ENCODE results near the gene HEATR5B. TPM values are rescaled to one million over a fixed set of nuclear protein-coding genes. Genes with fewer than 3 reads are reported as not detected.

HEATR5B gene
- 10 to 100 TPM; 23.2 to 23.9 TPM for total RNA-seq

- peak; percentile 86 for ATAC-seq (replicated peaks)
- no peaks in the 10 kb centered on the region for H3K27me3 Mint-ChIP-seq
- no peak within 1 kb of the TSS for H3K27ac Mint-ChIP-seq
- H3K4me1 Mint-ChIP-seq: peaks cover 27% of the 10 kb centered on the region
- H3K36me3 Mint-ChIP-seq (ENCODE audit: low read depth): peaks cover 52% of the 10 kb centered on the region
- H3K4me3 Mint-ChIP-seq: no peak within 1 kb of the TSS
- H3K9me3 Mint-ChIP-seq: peaks cover 3% of the 10 kb centered on the region
Observed at GRCh38 chr2:37083873-37084794, at the start of gene HEATR5B, which contains the start of gene GPATCH11. Gene HEATR5B, minus strand, starts transcription at chr2:37084372. Its CDS starts 958 bp downstream, at chr2:37083414. Gene GPATCH11, plus strand, starts transcription at chr2:37084518. Its CDS starts 3,864 bp downstream, at chr2:37088382.

- no peaks in the 10 kb centered on the region for H3K36me3 Mint-ChIP-seq (ENCODE audit: low read depth)
- H3K9me3 Mint-ChIP-seq: peaks cover 3% of the 10 kb centered on the region
- ATAC-seq (replicated peaks): no peak
- no peak overlapping the region for H3K4me3 Mint-ChIP-seq
- peaks cover 5% of the 10 kb centered on the region for H3K4me1 Mint-ChIP-seq
- H3K27ac Mint-ChIP-seq: no peak overlapping the region
- no peaks in the 10 kb centered on the region for H3K27me3 Mint-ChIP-seq
Observed at GRCh38 chr2:37132914-37133313, 48.7 kb upstream of the HEATR5B start.

DNA sequence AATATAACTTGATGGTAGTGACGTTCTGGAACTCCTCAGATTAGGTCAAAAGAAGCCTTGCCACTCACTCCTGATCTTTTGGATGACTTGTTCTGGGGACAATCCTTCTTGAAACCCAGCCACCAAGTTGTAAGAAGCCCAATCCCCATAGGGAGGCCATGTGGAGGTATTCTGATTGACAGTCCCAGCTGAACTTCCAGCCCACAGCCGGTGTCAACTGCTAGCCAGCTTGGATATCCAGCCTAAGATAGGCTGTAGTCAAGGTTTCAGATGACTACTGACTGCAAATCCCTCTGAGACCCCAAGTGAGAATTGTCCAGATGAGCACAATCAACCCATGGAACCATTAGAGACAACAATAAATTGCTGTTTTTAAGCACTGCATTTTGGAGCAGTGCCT is 41.2 kb upstream of the HEATR5B start:
- Mint-ChIP-seq H3K27ac (no peak overlapping the region), H3K9me3 (peaks cover 3% of the 10 kb centered on the region), H3K36me3 (ENCODE audit: low read depth) (peaks cover 37% of the 10 kb centered on the region), H3K27me3 (no peaks in the 10 kb centered on the region), H3K4me1 (peaks cover 10% of the 10 kb centered on the region), H3K4me3 (no peak overlapping the region)
- no peak for ATAC-seq (replicated peaks)

GRCh38 chr2:37119157-37119556 is 35.0 kb upstream of the HEATR5B start:
- Mint-ChIP-seq H3K9me3 (no peaks in the 10 kb centered on the region), H3K4me1 (no peaks in the 10 kb centered on the region), H3K36me3 (ENCODE audit: low read depth) (peaks cover 81% of the 10 kb centered on the region), H3K4me3 (no peak overlapping the region), H3K27me3 (no peaks in the 10 kb centered on the region), H3K27ac (no peak overlapping the region)
- no peak for ATAC-seq (replicated peaks)

- Mint-ChIP-seq H3K4me1 (no peaks in the 10 kb centered on the region), H3K36me3 (ENCODE audit: low read depth) (peaks cover 82% of the 10 kb centered on the region), H3K27me3 (no peaks in the 10 kb centered on the region), H3K9me3 (no peaks in the 10 kb centered on the region), H3K27ac (no peak overlapping the region), H3K4me3 (no peak overlapping the region)
- ATAC-seq (replicated peaks): no peak
Observed at GRCh38 chr2:37117566-37117965, 33.4 kb upstream of the HEATR5B start.

DNA sequence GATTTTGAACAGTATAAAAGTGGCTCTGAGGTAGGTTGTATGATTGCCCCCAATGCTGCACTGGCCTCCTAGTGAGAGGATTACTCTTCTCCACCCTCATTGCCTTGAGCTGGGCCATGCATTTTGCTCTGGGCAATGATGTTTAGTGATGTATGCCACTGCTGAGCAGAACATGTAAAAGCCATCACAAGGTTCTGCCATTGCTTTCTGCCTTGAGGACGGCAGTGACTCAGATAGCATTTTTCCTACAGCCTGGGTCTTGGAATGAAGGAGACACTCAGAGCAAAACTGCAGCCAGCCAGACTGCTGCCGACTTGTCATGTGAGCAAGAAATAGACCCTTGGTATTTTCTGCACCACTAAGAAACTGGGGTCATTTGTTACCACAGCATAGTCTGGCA is 27.8 kb upstream of the HEATR5B start:
- H3K9me3 Mint-ChIP-seq: no peaks in the 10 kb centered on the region
- no peaks in the 10 kb centered on the region for H3K4me1 Mint-ChIP-seq
- no peak overlapping the region for H3K4me3 Mint-ChIP-seq
- no peak overlapping the region for H3K27ac Mint-ChIP-seq
- H3K36me3 Mint-ChIP-seq (ENCODE audit: low read depth): peaks cover 86% of the 10 kb centered on the region
- H3K27me3 Mint-ChIP-seq: no peaks in the 10 kb centered on the region
- no peak for ATAC-seq (replicated peaks)

DNA sequence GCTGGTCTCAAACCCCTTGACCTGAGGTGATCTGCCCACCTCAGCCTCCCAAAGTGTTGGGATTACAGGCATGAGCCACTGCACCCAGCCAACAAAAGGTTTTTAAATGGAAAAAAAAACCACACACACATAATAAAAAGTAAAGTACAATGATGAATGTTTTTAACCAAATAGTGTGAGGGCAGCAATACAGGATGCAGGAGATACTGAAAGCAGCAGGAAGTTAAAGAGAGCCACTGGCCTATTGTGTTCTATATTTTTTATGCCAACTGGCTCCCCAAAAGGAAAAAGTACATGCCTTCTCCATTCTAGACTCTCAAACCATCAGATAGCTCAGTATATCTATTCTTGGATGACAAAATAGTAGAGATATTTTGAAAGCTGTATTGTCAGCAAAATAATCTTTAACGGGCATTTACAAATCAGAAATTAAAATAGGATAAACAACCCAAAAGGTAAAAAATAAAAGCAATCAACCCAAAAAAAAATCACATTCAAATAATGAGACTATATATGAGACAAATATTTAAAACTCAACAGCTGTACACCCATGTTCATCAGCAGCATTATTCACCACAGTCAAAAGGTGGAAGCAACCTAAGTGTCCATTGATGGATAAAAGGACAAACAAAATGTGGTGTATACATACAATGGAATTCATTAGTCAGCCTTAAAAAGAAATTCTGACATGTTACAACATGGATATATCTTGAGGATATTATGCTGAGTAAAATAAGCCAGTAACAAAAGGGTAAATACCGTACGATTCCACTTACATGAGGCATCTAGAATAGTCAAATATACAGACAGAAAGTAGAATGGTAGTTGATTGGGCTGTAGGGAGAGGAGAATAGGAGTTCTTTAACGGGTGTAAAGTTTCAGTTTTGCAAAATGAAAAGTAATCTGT is 26.4 kb upstream of the HEATR5B start:
- H3K36me3 Mint-ChIP-seq (ENCODE audit: low read depth): peaks cover 86% of the 10 kb centered on the region
- no peak for ATAC-seq (replicated peaks)
- H3K27ac Mint-ChIP-seq: no peak overlapping the region
- no peaks in the 10 kb centered on the region for H3K27me3 Mint-ChIP-seq
- H3K9me3 Mint-ChIP-seq: no peaks in the 10 kb centered on the region
- H3K4me3 Mint-ChIP-seq: no peak overlapping the region
- no peaks in the 10 kb centered on the region for H3K4me1 Mint-ChIP-seq

GRCh38 chr2:37109523-37109922 is 25.4 kb upstream of the HEATR5B start:
- Mint-ChIP-seq H3K27me3 (no peaks in the 10 kb centered on the region), H3K4me3 (no peak overlapping the region), H3K36me3 (ENCODE audit: low read depth) (peaks cover 91% of the 10 kb centered on the region), H3K9me3 (no peaks in the 10 kb centered on the region), H3K4me1 (no peaks in the 10 kb centered on the region), H3K27ac (no peak overlapping the region)
- ATAC-seq (replicated peaks): no peak

- H3K4me3 Mint-ChIP-seq: no peak overlapping the region
- ATAC-seq (replicated peaks): no peak
- peaks cover 87% of the 10 kb centered on the region for H3K36me3 Mint-ChIP-seq (ENCODE audit: low read depth)
Observed at GRCh38 chr2:37105150-37105549, 21.0 kb upstream of the HEATR5B start.

DNA sequence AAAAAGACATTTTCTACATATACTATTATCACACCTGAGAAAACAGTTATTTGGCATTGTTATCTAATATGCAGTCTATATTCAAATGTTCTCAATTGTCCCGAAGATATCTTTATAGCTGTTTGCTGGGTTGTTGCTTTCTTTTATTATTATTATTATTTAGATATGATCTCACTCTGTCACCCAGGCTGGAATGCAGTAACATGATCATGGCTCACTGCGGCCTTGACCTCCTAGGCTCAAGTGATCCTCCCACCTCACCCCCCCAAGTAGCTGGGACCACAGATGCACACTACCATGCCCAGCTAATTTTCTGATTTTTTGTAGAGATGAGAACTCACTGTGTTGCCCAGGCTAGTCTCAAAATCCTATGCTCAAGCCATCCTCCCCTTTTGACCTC is 20.0 kb upstream of the HEATR5B start:
- peaks cover 87% of the 10 kb centered on the region for H3K36me3 Mint-ChIP-seq (ENCODE audit: low read depth)
- no peaks in the 10 kb centered on the region for H3K4me1 Mint-ChIP-seq
- no peak overlapping the region for H3K27ac Mint-ChIP-seq
- H3K9me3 Mint-ChIP-seq: no peaks in the 10 kb centered on the region
- no peak for ATAC-seq (replicated peaks)
- H3K4me3 Mint-ChIP-seq: no peak overlapping the region
- no peaks in the 10 kb centered on the region for H3K27me3 Mint-ChIP-seq

More at GRCh38 chr2:37105150-37105549, 21.0 kb upstream of the HEATR5B start:
- Mint-ChIP-seq H3K27me3 (no peaks in the 10 kb centered on the region), H3K9me3 (no peaks in the 10 kb centered on the region), H3K4me1 (no peaks in the 10 kb centered on the region), H3K27ac (no peak overlapping the region)

GRCh38 chr2:37102588-37102987 is 18.4 kb upstream of the HEATR5B start:
- peaks cover 75% of the 10 kb centered on the region for H3K36me3 Mint-ChIP-seq (ENCODE audit: low read depth)
- H3K4me1 Mint-ChIP-seq: no peaks in the 10 kb centered on the region
- H3K27me3 Mint-ChIP-seq: no peaks in the 10 kb centered on the region
- no peak overlapping the region for H3K4me3 Mint-ChIP-seq
- H3K27ac Mint-ChIP-seq: no peak overlapping the region
- ATAC-seq (replicated peaks): no peak
- no peaks in the 10 kb centered on the region for H3K9me3 Mint-ChIP-seq

GRCh38 chr2:37100054-37100453 is 15.9 kb upstream of the HEATR5B start:
- ATAC-seq (replicated peaks): no peak
- Mint-ChIP-seq H3K4me1 (no peaks in the 10 kb centered on the region), H3K27ac (no peak overlapping the region), H3K9me3 (no peaks in the 10 kb centered on the region), H3K4me3 (no peak overlapping the region), H3K27me3 (no peaks in the 10 kb centered on the region), H3K36me3 (ENCODE audit: low read depth) (peaks cover 75% of the 10 kb centered on the region)

DNA sequence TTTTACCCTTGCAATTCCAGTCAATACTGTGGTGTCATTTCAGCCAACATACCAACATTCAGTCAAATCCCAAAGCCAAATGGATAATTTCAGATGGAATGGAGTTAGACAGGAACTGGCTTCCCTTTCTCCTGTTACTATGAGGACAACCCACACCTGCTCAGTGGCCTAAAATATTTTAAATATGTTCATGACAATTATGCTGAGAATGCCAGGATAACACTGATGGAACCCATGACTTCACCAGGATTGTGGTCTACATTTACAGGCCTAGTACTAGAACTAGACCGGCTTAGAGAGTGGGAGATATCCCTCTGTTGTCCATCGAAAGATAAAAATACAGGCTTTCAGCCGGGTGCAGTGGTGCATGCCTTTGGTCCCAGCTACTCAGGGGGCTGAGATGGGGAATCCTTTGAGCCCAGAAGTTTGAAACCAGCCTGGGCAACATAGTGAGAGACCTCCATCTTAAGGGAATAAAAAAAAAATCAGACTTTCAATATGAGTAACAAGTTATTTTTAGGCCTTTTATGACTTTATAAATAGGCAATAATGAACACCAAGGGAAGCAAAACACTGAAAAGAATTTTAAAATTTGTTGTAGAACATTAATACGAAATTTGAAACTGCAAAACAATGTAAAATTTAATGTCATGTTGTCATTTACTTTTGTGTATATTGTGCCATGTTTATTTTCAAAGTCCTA is 14.4 kb upstream of the HEATR5B start:
- no peaks in the 10 kb centered on the region for H3K9me3 Mint-ChIP-seq
- no peak for ATAC-seq (replicated peaks)

GRCh38 chr2:37096568-37096967 is 12.4 kb upstream of the HEATR5B start:
- Mint-ChIP-seq H3K27me3 (no peaks in the 10 kb centered on the region), H3K9me3 (no peaks in the 10 kb centered on the region), H3K4me1 (no peaks in the 10 kb centered on the region), H3K4me3 (no peak overlapping the region), H3K36me3 (ENCODE audit: low read depth) (peaks cover 86% of the 10 kb centered on the region), H3K27ac (peak overlapping the region; percentile 20)
- ATAC-seq (replicated peaks): no peak

More for the DNA sequence above, 14.4 kb upstream of the HEATR5B start:
- H3K27me3 Mint-ChIP-seq: no peaks in the 10 kb centered on the region
- peaks cover 78% of the 10 kb centered on the region for H3K36me3 Mint-ChIP-seq (ENCODE audit: low read depth)
- H3K4me3 Mint-ChIP-seq: no peak overlapping the region
- H3K4me1 Mint-ChIP-seq: no peaks in the 10 kb centered on the region
- no peak overlapping the region for H3K27ac Mint-ChIP-seq
